Activated CD4-positive, alpha-beta T cell treated with anti-CD3 and anti-CD28 coated beads, Interleukin-2, amount 50 U/mL, for 1 hour (primary cell): ENCODE data around the gene PPWD1.
"Not testable (repeated sequence)": the region's sequence is repeated elsewhere in the genome, so short reads cannot be mapped to it uniquely, and the experiment has no call there.

Source experiments
- DNase-seq: peaks from one replicate; pipeline ENCODE4 v3.0.0-alpha.2; 2020

The PPWD1 gene

DNA sequence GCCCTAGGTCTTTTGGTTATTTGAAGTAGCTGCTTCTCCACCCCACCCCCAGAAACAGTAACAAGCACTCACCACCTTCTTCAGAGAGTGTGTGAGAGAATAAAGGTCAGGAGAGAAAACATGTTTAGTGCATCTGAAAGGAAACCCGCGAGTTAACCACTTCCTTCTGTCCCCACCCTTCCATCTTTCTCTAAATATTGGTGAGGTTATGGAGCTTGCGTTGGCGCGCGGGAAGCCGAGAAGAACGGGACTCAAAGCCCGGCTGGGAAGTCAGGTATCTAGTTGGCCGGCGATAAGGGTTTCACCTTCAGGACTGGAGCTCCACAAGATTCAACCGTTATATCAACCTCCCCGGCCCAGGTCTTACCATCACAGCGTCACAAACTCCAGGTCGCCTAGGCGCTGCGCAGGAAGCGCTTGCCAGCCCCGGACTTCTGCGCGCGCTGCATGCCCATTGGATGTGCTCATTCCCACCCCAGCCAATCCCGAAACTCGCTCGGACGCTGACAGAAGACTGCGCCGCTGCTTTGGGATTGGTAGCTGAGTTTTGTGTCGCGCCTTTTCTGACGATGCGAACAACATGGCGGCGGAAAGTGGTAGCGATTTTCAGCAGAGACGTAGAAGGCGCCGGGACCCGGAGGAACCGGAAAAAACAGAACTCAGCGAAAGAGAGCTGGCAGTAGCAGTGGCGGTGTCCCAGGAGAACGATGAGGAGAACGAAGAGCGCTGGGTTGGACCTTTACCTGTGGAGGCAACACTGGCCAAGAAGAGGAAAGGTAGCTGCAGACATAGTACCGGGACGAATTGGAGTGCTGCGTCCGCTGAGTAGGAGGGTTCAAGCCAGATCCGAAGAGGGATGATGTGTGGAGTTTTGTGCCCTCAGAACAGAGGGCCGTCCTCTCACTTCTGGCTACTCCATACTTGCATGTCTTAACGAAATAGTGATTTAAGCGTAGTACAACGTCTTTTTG is at the start of gene PPWD1, which contains the start of gene CENPK:
TSS of gene PPWD1 (plus strand) at position 566 of the 971 bp plus-strand sequence. CDS start at position 581, 15 bp downstream.
TSS of gene CENPK (minus strand) at position 438 of the 971 bp plus-strand sequence. CDS start 8,261 bp downstream, outside the sequence.
- DNase-seq = peak; percentile 92

DNA sequence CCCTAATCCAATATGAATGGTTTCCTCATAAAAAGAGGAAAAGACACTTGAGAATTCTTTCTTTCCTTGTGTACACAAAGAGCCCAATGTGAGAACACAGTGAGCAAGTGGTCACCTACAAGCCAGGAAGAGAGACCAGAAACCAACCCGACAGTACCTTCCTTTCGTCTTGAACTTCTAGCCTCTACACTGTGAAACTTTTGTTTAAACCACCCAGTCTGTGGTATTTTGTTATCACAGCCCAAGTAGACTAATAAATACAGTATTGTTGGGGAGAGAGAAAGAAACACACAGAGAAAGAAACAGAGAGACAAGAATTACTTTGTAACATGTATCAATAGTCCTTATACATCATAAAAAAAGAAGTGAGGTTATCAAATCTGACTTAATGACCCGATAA is 37.4 kb upstream of the PPWD1 start:
- DNase-seq = no peak

DNA sequence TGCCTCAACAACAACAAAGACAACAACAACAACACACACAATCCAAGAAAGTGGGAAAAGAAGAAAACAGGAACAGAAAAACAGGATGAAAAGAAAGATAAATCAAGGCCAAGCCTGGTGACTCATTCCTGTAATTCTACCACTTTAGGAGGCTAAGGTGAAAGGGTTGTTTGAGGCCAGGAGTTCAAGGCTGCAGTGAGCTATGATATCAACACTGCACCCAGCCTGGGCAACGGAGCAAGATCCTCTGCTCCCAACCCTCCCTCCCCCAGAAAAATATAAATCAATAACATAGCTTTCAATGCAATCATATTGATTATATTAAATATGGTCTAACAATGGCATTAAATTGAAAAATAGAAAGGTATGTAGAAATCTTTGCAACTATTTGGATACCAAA is 32.2 kb upstream of the PPWD1 start:
- DNase-seq = no peak

DNA sequence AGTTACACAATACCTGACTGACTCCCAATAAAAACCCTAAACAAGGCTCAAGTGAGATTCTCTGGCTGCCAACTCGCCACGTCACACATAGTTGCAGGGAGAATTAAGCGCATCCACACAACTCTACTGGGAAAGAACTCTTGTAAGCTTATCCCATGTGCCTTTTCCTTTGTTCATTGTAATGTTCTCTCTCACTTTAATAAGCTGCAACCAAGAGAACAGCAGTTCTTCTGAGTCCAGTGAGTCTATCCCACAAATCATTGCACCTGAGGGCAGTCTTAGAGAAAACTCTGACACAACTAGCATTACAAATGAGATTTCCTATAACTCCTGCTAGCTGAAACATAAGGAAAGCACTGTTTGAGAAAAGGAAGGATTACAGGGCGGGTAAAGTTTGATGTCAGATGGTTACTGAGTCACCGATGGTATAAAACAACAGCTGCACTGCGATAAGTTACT is 27.5 kb upstream of the PPWD1 start:
- no peak for DNase-seq

DNA sequence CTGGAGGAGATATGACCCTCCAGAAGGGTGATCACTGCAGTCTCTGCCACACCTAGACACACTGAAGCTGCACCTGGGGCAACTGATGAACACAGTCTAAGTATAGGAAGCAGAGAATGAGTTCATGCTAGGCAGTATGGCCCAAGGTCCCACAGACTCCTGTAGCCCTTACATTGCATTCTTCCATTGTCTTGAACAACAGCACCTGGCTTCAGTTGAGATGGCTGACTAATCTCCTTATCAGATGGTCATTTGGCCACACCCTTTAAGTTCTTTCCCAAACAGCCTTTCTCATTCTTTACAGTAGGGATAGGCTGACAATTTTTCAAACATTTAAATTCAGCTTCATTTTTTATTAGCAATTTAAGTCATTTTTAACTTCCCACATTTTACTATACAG is 23.3 kb upstream of the PPWD1 start:
- DNase-seq = no peak

DNA sequence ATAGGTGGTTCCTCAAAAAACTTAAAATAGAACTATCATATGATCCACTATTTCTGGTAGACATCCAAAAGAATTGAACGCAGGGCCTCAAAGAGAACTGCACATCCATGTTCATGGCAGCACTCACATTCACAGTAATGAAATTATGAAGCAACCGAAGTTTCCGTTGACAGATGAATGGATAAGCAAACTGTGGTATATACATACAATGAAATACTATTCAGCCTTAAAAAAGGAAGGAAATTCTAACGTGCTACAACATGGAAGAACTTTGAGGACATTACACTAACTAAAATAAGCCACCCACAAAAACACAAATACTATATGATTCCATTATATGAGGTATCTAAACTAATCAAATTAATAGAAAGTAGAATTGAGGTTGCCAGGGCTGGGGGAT is 18.6 kb upstream of the PPWD1 start:
- no peak for DNase-seq

DNA sequence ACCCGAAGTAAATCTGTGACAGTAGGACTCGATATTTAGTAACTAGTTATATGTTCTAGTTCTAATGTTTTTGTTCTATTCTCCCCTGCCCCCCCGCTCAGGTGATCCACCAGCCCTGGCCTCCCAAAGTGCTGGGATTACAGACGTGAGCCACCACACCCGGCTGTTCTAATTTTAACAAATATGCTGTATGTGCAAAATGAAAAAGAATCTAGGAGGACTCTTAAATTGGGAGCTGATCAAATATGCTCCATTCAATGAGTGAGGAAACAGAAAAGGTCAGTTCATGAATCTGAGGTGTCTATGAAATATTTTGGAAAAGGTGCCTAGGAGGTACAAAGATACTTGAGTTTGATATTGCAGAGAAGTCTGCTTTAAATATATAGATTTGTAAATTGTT is 17.0 kb upstream of the PPWD1 start:
- no peak for DNase-seq

DNA sequence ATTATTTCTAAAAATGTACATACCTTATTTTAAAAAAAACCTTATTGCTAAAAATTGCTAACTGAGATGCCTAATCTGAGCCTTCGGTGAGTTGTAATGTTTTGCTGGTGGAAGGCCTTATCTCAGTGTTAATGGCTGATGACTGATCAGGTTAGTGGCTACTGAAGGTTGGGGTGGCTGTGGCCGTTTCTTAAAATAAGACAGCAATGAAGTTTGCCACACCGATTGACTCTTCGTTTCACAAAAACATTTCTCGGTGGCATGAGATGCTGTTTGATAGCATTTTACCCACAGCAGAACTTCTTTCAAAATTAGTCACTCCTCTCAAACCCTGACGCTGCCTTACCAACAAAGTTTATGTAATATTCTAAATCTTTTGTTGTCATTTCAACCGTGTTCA is 14.8 kb upstream of the PPWD1 start:
- no peak for DNase-seq

DNA sequence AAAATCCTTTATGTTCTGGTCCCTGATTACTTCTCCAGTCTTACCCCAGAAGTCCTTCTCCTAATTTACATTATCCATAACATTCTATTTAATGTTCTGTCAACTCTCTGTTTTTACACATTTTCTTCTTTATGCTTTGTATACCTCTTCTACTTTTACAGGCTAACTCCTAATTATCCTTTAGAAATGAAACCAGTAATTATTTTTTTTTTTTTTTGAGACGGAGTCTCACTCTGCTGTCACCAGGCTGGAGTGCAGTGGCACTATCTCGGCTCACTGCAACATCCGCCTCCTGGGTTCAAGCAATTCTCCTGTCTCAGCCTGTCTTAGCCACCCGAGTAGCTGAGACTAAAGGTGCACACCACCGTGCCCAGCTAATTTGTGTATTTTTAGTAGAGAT is 9.2 kb upstream of the PPWD1 start:
- DNase-seq = no peak

DNA sequence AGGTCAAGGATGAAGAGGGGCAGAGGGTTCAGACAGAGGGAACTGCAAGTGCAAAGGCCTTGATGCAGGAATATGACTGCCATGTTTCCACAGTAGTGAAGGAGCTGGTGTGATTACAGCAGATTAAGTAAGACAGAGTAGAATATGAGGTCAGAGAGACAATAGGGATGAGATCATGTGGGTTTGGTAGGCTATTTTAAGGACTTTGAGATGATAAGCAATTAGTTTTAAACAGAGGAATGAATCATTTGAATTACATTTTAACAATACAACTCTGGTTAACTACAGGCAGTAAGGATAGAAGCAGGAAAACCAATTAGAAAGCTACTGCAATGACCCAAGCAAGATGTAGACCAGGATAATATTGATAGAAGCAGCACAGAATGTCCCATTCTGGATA is 7.8 kb upstream of the PPWD1 start:
- DNase-seq = no peak

DNA sequence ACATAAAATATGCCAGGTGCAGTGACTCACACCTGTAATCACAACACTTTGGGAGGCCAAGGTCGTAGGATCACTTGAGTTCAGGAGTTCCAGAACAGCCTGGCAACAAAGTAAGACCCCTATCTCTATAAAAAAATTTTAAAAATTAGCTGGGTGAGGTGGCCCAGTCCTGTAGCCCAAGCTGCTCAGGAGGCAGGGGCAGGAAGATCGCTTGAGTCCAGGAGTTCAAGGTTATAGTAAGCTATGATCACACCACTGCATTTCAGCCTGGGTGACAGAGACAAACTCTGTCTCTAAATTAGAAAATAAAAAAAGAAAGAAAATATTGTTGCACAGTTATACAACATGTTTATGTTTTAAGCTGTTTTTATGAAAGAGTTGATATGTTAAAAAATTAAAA is 6.9 kb upstream of the PPWD1 start:
- DNase-seq = no peak

DNA sequence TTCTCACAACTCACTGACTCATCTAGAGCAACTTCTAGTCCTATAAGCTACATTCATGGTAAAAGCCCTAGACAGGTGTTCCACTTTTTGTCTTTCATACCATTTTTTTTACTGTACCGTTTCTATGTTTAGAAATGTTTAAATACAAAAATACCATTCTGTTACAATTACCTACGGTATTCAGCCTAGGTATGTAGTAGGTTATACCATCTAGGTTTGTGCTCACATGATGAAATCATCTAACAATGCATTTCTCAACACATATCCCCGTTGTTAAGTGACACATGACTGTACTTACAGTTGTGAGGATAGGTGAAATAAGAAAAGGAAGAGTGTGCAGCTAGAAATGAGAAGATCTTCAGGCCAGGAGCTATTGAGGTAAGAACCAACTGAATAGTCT is 6.4 kb upstream of the PPWD1 start:
- no peak for DNase-seq

DNA sequence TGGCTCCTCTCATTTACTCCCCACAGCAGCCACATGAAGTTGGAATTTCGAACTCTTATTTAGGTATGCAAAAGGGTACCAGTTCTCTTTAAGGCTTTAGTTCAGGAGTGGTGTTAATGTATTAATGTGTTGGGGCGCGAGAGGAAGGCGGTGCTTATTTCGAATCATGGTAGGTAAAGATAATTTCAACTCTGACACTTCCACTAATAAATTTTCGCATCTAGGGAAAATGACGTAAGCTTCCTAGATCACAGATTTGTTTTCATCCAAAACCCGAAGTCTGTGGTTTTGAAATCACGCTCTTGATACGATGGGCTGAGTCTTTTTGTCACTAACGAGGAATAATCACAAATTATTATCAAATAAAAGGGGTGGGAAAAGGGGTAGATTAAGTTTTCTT is 681 bp downstream of the PPWD1 start:
- DNase-seq = no peak

DNA sequence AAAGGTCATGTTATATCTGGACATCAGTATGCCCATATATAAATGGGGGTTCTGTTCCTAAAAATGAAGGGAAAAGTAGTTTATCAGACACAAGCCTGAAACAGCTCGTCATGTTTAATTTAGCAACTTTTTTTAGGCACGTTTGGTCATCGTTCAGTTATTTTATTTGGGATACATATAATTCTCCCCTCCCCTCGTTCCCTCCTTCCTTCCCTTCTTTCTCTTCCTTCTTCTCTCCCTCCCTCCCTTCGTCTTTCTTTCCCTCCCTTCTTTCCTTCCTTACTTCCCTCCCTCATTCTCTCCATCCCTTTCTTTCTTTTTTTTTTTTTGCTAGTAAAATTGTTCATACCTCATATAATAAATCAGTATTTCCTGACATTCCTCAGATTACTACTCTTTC is 3.4 kb downstream of the PPWD1 start:
- no peak for DNase-seq

DNA sequence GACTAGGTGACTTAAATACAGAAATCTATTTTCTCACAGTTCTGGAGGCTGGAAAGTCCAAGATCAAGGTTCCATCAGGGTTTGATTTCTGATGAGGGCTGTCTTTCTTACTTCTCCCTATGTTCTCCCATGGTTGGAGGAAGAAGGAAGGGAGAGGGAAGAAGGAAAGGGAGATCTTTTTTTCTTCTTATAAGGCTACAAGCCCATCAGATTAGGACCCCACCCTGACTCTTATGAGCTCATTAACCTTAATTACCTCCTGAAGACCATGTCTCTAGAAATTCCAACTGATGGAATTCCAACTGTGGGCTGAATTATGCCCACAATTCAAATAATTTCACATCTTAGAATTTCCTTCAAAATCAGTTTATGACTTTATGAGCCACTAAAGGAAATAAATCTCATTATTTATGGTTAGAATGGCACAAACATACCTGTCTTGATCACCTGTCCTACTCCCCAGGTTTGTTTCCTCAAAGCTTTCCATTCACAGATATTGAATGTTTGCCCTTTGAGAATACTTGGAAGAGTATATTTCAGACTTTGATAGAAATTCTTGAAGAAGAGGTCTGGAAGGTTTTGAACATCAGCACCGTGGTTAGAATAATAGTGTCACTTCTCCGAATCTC is 7.6 kb downstream of the PPWD1 start:
- DNase-seq = no peak

DNA sequence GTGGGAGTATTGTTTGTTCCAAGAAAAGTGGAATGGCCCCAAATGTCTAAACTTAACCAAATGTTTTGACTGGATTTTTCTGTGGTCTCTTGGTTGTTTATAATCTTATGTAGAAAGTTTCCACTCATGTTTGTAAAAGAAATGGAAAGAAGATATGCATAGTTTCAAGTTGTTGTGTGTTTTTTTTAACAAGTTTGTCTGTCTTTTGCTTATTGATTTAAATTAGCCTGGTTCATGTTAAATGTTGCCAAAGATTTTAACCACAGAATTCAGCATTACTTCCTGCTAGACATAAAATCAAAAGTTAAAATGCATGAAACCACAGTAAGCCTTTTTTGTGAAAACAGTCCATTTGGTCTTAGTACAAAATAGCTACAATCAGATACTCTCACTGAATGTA is 14.0 kb downstream of the PPWD1 start:
- no peak for DNase-seq

DNA sequence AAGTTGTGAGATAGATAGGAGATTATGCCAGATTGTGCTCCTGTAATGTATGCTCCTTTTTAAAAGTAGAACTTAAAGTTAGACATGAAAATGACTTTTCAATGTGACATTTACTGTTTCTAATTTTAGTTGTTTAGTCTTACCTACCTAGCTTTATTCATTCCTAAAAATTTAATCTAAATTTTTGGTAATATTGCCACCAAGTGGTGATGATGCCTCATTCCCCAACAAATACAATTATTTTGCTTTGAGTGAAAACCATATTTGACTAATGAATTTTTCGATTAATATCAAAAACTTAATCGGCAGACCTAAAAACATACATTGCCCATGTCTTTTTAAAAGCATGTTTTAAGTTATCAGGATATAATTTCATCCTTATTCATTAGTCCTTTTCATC is 25.6 kb downstream of the PPWD1 start:
- no peak for DNase-seq

DNA sequence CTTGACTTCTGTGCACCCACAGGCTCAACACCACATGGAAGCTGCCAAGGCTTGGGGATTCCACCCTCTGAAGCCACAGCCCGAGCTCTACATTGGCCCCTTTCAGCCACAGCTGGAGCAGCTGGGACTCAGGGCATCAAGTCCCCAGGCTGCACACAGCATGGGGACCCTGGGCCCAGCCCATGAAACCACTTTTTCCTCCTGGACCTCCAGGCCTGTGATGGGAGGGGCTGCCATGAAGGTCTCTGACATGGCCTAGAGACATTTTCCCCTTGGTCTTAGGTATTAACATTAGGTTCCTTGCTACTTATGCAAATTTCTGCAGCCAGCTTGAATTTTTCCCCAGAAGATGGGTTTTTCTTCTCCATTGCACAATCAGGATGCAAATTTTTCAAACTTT is 38.7 kb downstream of the PPWD1 start:
- DNase-seq = not testable (repeated sequence)

DNA sequence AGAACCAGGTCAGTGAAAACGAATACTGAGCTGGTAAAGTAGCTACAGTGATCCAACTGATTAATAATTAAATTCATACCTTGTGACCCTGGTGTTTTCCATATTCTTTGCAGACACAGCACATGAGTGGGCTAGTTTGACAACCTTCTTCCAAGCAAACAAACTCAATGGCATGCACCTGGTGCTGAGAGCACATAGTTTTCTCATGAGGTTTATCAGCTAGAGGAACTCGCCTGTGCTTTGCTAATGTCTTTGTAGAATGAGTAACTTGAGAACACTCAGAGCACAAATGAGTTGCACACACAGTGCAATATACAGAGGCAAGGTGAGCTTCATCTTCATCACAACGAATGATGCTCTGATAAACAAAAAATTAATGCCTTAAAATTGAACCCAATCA is 48.4 kb downstream of the PPWD1 start:
- no peak for DNase-seq

DNA sequence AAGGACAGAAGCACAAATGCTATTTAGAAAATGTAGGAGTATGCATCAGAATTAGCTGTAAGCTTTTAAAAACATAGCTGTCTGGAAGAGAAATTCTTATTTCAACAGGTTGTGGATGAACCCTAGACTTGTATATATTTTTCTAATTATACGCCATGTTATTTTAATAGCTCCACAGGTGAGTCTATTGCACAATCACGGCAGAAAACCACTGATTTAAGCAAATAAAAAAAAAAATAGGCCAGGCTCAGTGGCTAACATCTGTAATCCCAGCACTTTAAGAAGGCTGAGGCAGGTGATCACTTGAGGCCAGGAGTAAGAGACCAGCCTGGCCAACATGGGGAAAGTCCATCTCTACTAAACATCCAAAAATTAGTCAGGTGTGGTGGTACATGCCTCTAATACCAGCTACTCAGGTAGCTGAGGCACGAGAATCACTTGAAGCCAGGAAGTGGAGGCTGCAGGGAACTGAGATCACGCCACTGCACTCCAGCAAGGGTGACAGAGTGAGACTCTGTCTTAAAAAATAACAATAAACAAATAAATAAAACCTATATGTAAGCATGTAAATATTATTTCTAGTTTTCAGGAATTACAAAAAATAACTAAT is 49.3 kb downstream of the PPWD1 start:
- DNase-seq = no peak

DNA sequence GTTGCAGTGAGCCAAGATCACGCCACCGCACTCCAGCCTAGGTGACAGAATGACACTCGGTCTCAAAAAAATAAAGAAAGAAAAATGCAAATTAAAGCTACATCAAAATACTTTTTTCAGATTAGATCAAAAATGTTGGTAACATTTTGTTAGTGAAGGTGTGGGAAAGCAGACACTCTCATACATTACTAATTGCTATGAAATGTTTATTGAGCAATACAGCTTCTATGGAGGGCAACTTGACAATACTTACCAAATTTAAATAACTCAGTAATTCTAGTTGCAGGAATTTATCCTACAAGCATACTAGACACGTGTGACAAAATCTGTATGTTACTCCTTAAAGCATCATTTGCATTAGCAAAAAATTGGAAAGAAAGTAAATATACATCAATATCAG is 56.9 kb downstream of the PPWD1 start:
- no peak for DNase-seq

DNA sequence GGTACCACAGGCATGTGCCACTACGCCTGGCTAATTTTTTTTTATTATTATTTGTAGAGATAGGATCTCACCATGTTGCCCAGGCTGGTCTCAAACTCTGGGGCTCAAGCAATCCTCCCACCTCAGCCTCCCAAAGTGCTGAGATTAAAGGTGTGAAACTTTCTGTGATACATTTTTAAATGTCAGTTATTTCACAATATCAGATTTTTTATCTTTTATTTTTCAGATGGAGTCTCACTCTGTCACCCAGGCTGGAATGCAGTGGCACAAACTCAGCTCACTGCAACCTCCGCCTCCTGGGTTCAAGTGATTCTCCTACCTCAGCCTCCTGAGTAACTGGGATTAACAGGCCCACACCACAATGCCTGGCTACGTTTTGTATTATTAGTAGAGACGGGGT is 58.9 kb downstream of the PPWD1 start:
- not testable (repeated sequence) for DNase-seq

DNA sequence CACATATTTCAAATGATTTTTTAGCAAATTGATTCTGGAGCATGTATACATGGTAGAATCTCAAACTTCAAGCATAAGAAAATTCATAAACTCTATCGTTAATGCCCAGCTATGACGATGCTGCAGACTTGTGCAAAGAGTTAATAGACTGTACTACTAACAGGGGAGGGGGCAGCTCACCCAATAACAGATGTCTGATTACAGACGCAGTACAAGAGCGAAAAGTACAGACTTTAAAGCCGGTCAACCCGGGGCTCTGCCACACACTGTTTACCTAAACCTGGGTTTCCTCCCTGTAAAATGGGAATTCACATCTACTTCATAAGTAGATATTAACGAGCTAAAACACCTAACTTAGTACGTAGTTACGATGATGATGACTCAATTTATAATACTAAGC is 60.4 kb downstream of the PPWD1 start:
- DNase-seq = no peak
